Lung (tissue), 12 donors: ENCODE measurements around the gene LRP5. TPM values are rescaled to one million over a fixed set of nuclear protein-coding genes. Genes with fewer than 3 reads are reported as not detected.

Experiments used
- ATAC-seq: fragments of 200-7000 bp; cut with Tn5 transposase; one replicate; pipeline ENCODE4 v1.9.1; 2020; ENCODE audit warnings: moderate number of reproducible peaks; ENCODE audit not compliant: insufficient read depth, low FRiP score
- DNase-seq, 3 donors: peaks; one replicate each; pipeline ENCODE4 v3.0.0-alpha.2; 2013 to 2017
- H3K27ac ChIP-seq, 2 donors: one replicate each; pipeline ENCODE4 v1.5.1; 2013; ENCODE audit warnings: mild to moderate bottlenecking in 2 of 2, moderate library complexity in 2 of 2, control low read depth in 1 of 2, inconsistent platforms in 1 of 2, low read depth in 1 of 2, low read length in 1 of 2
- H3K27me3 ChIP-seq, 3 donors: one replicate each; pipeline ENCODE4 v1.5.1; 2013; ENCODE audit warnings: low read length in 2 of 3; ENCODE audit not compliant: control insufficient read depth in 3 of 3, insufficient read depth in 3 of 3
- H3K36me3 ChIP-seq, 4 donors: one replicate each; pipeline ENCODE4 v1.5.1; 2013; ENCODE audit warnings: low read length in 4 of 4, mild to moderate bottlenecking in 1 of 4, moderate library complexity in 1 of 4; ENCODE audit not compliant: control insufficient read depth in 4 of 4, insufficient read depth in 4 of 4
- H3K4me1 ChIP-seq, 5 donors: one replicate each; pipeline ENCODE4 v1.5.1; 2013; ENCODE audit warnings: low read length in 5 of 5, mild to moderate bottlenecking in 2 of 5, moderate library complexity in 1 of 5; ENCODE audit not compliant: control insufficient read depth in 5 of 5, insufficient read depth in 5 of 5
- H3K4me3 ChIP-seq: one replicate; pipeline ENCODE4 v1.5.1; 2013; ENCODE audit warnings: mild to moderate bottlenecking, control low read depth, moderate library complexity
- H3K9ac ChIP-seq, 2 donors: one replicate each; pipeline ENCODE4 v1.5.1; 2013; ENCODE audit warnings: low read length in 2 of 2, control low read depth in 1 of 2; ENCODE audit not compliant: insufficient read depth in 1 of 2
- H3K9me3 ChIP-seq, 4 donors: one replicate each; pipeline ENCODE4 v1.5.1; 2013; ENCODE audit warnings: low read length in 3 of 4, mild to moderate bottlenecking in 1 of 4, moderate library complexity in 1 of 4; ENCODE audit not compliant: control insufficient read depth in 4 of 4, insufficient read depth in 3 of 4
- CTCF ChIP-seq: IDR thresholded peaks from 2 replicates; pipeline ENCODE4 v1.5.1; 2012; ENCODE audit warnings: mild to moderate bottlenecking; ENCODE audit errors: control extremely low read depth, extremely low read depth
- WGBS, 2 donors: extraction: QIAGEN DNeasy Blood & Tissue Kit; methylation state at CpG; one replicate each; pipeline ENCODE4 v1.1.7; 2013; 5-methylcytosine and 5-hydroxymethylcytosine counted together
- polyA plus RNA-seq, 2 donors: library from polyadenylated mRNA; stranded (reverse); fragments of 200-250 nt; gene quantifications; one replicate each; pipeline ENCODE4 v1.2.1, GENCODE V29; 2013
- total RNA-seq, 2 donors: library from RNA; depleted of rRNA in 1 of 2; stranded (reverse); fragments of >200 nt in 1 of 2; gene quantifications; one replicate each; pipeline ENCODE4 v1.2.1, GENCODE V29; 2014 to 2021
- donor health status: control.
- donor health status: control.
- donor health status: Bipolar disorder and iron deficiency.
- donor health status: healthy.
- donor health status: DM: yes; HTN: yes; CAD: no.

LRP5 gene
- total and polyA plus RNA-seq, 4 donors: 33.7 to 76.4 (median 63.2) TPM

- TF ChIP-seq CTCF: no peak
- 100% methylated on average over 2 to 5 of the region's 5 CpGs for WGBS, 2 donors
- DNase-seq (no peak), ATAC-seq (no peak)
- Histone ChIP-seq H3K9me3 (peaks cover 0 to 10% (median 5%) of the 10 kb centered on the region in 4 donors), H3K4me1 (no peaks in the 10 kb centered on the region), H3K27me3 (no peaks in the 10 kb centered on the region), H3K27ac (no peak overlapping the region), H3K4me3 (no peak overlapping the region), H3K9ac (no peak overlapping the region), H3K36me3 (peaks cover 4 to 59% (median 46%) of the 10 kb centered on the region in 4 donors)
Observed at GRCh38 chr11:68430384-68430783, 118.0 kb downstream of the LRP5 start.

GRCh38 chr11:68430801-68431200 is 118.4 kb downstream of the LRP5 start:
- no peak overlapping the region for H3K4me3 ChIP-seq
- ATAC-seq: no peak
- H3K9ac ChIP-seq: no peak overlapping the region
- no peak overlapping the region for H3K27ac ChIP-seq
- H3K27me3 ChIP-seq: no peaks in the 10 kb centered on the region
- H3K9me3 ChIP-seq: peaks cover 0 to 10% (median 5%) of the 10 kb centered on the region in 4 donors
- no peaks in the 10 kb centered on the region for H3K4me1 ChIP-seq
- WGBS, 2 donors: 86% methylated on average over 3 of the region's 3 CpGs
- no peak for TF ChIP-seq CTCF
- H3K36me3 ChIP-seq: peaks cover 4 to 55% (median 44%) of the 10 kb centered on the region in 4 donors
- DNase-seq: no peak

- Histone ChIP-seq H3K27ac (no peak overlapping the region), H3K4me1 (peaks cover 0 to 5% (median 0%) of the 10 kb centered on the region in 5 donors), H3K27me3 (no peaks in the 10 kb centered on the region), H3K4me3 (no peak overlapping the region), H3K36me3 (peaks cover 4 to 48% (median 35%) of the 10 kb centered on the region in 4 donors), H3K9me3 (peaks cover 0 to 10% (median 5%) of the 10 kb centered on the region in 4 donors), H3K9ac (no peak overlapping the region)
- ATAC-seq: no peak
- no peak for DNase-seq
- TF ChIP-seq CTCF: no peak
- WGBS, 2 donors: 90% methylated on average over 24 of the region's 24 CpGs
Observed at GRCh38 chr11:68431984-68432645, 119.7 kb downstream of the LRP5 start.
